Bone marrow (tissue), 2 donors: ENCODE measurements around the gene ABCC11.
"Not testable (repeated sequence)": the region's sequence is repeated elsewhere in the genome, so short reads cannot be mapped to it uniquely, and the experiment has no call there.

Experiments used
- DNase-seq, 2 donors: peaks; one replicate each; lab custom pipeline; 2025; lab: John Stamatoyannopoulos, UW

The ABCC11 gene

GRCh38 chr16:48246066-48246465 is 1.3 kb downstream of the ABCC11 start:
- no peak for DNase-seq

GRCh38 chr16:48244863-48245195 is 2.5 kb downstream of the ABCC11 start:
- DNase-seq = no peak

GRCh38 chr16:48244080-48244862 is 3.1 kb downstream of the ABCC11 start, which contains the start of gene LONP2:
LONP2 (plus strand) TSS chr16:48244300; CDS start chr16:48244389, 89 bp downstream.
- DNase-seq = peak; percentile 62 to 73

- not testable (repeated sequence) for DNase-seq
Measured at GRCh38 chr16:48240147-48240546, 7.2 kb downstream of the ABCC11 start.

- no peak for DNase-seq
Measured at GRCh38 chr16:48236286-48236685, 11.1 kb downstream of the ABCC11 start.

GRCh38 chr16:48235556-48236136 is 11.7 kb downstream of the ABCC11 start:
- no peak for DNase-seq

- DNase-seq = no peak
Measured at GRCh38 chr16:48235058-48235555, 12.2 kb downstream of the ABCC11 start.

- no peak for DNase-seq
Measured at GRCh38 chr16:48234630-48235029, 12.7 kb downstream of the ABCC11 start.

- DNase-seq = no peak
Measured at GRCh38 chr16:48232493-48233040, 14.8 kb downstream of the ABCC11 start.

- peak in 1 of 2 donors; percentile 57 for DNase-seq
Measured at GRCh38 chr16:48231727-48232492, 15.4 kb downstream of the ABCC11 start.

- DNase-seq = no peak
Measured at GRCh38 chr16:48225456-48225855, 21.9 kb downstream of the ABCC11 start.

GRCh38 chr16:48223490-48223889 is 23.8 kb downstream of the ABCC11 start:
- DNase-seq = no peak

- DNase-seq = no peak
Measured at GRCh38 chr16:48220891-48221290, 26.4 kb downstream of the ABCC11 start.

GRCh38 chr16:48218473-48218872 is 28.9 kb downstream of the ABCC11 start:
- no peak for DNase-seq

GRCh38 chr16:48217708-48218107 is 29.6 kb downstream of the ABCC11 start:
- DNase-seq = no peak

GRCh38 chr16:48215738-48216137 is 31.6 kb downstream of the ABCC11 start:
- no peak for DNase-seq

- DNase-seq = no peak
Measured at GRCh38 chr16:48212033-48212432, 35.3 kb downstream of the ABCC11 start.

GRCh38 chr16:48210747-48211146 is 36.6 kb downstream of the ABCC11 start:
- DNase-seq = no peak

- no peak for DNase-seq
Measured at GRCh38 chr16:48206594-48207242, 40.6 kb downstream of the ABCC11 start.

GRCh38 chr16:48204825-48205151 is 42.6 kb downstream of the ABCC11 start:
- DNase-seq = no peak

GRCh38 chr16:48203974-48204824 is 43.1 kb downstream of the ABCC11 start:
- no peak for DNase-seq
